RPMI8226 (cell line): ENCODE data around the gene IHH.

Experiments used
- DNase-seq: peaks from one replicate; pipeline ENCODE4 v3.0.0-alpha.2; 2015

Gene IHH

DNA sequence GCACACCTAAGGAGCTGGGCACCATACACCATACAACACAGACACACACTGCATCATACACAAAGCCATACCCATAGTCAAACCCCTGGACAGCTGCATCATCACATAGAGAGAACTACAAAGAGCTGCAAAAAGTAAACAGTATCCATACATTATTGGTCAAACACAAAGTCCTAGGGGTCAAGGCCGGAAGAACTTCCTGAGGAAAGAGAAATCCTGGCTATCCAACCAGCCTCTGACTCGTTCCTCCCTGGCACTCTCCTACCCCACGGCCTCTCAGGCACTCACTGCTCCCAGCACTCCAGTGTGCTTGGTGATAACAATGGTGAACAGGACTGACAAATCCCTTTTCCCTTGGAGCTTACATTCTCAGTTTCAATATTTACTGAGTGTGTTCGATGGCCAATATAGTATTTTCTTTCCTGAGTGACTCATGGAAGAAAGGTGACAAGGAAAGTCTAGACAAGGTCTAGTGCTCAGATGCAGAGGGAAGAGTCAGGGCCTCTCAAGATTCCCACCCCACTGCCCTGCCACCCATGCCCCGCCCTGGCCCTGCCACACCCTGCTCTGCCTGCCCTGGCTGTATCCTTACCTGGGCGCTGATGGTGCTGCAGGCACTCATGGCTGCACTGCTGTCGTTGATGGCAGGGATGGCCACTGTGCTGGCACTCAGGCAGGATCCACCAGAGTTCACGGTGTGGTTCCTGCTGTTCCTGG, 22.8 kb downstream of the IHH start:
- no peak for DNase-seq

- DNase-seq = no peak
These were observed 24.8 kb downstream of the IHH start for GRCh38 chr2:219035942-219036341.

DNA sequence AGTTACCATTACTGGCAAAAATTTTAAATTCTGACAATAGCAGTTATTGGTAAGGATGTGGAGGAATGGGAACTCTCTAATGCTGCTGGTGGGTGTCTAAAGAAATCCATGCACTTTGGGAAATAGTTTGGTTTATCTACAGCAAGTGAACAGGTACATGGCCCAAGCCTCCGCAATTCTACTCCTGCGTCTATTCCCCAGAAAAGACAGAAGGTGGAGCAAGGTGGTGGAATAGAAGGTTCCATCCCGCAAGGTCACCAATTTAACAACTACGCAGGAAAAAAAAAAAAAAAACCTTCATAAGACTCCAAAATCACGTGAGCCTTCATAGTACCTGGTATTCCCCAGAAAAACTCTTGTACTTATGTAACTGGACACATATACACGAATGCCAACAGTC, 25.9 kb downstream of the IHH start:
- DNase-seq = no peak

DNA sequence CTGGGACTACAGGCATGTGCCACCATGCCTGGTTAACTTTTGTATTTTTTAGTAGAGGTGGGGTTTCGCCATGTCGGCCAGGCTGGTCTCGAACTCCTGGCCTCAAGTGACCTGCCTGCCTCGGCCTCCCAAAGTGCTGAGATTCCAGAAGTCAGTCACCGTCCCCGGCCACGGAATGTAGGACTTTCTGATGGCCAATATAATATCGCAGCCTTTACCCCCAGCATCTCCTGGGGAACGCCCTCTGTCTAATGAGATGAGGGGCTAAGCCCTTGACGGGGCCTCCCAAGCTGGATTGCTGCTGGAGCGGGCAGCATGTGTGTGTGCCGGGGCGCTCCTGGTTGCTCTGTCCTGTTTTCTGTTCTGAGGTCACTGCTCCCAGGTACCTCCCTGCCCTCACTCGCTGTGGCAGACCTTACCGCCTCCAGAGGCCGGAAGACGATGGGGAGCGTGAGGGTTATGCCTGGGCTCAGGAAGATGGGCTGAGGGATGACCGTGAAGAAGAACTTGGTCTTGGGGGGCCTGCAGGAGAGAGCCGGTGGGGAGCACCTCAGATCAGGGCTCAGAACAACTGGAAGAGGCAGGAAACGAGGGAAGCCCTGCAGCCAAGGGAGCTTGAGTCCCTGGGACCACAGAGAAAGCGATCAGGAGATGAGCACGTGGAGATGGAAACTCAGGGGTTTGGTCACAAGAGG, 28.5 kb downstream of the IHH start:
- no peak for DNase-seq

- DNase-seq = no peak
These were observed 29.5 kb downstream of the IHH start for GRCh38 chr2:219031005-219031738.

DNA sequence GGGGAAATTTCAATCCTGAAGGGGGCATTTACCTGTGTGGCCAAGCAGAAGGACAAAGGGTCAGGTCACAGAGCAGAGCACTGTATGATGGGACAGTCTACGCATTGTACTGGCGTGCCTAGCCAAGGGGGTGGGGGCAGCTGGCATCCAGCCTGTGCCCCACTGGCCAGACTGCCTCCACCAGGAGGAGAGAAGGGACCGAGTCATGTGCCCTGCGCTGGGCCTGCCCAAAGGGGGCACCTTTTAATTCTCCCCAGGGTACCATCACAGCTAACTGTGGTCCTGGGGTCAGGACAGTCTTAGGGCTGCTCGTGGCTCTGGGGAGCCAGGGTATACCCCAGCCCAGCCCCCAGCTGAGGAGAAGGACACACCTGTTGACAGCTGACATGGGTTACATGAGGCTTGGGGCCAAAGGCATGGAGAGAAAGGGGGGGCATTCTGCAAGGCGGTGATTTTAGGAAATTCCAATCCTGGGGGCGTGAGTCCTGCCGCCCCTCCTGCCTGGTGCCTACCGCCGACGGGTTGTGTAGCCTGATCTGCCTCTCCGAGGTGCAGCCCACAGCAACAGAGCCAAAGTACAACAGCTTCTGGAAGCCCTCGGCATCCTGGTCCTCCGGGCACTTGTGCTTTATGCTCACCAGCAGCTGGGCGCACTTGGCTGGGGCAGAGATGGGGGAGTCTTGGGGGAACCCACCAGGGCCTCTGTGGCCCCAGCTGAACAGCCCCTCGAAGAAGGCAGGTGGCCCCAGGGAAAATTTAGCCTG, 30.4 kb downstream of the IHH start:
- no peak for DNase-seq

DNA sequence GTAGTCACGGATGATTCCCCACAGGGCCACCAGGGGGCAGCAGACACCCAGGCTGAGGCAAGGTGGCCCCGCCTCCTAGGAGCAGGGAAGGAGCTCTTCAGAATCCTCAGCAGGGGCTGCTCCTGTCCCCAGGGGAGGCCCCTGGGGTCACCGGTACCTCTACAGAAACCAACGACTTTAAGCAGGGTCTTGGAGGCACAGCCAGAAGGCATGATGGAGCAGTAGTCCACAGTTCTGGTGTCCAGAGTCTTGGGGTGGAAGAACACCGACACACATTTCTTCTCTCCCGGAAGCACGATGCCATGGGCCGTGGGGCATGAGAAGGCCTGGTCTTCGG, 30.9 kb downstream of the IHH start:
- peak; percentile 72 for DNase-seq

- DNase-seq = no peak
These were observed 31.5 kb downstream of the IHH start for GRCh38 chr2:219028996-219029828.

DNA sequence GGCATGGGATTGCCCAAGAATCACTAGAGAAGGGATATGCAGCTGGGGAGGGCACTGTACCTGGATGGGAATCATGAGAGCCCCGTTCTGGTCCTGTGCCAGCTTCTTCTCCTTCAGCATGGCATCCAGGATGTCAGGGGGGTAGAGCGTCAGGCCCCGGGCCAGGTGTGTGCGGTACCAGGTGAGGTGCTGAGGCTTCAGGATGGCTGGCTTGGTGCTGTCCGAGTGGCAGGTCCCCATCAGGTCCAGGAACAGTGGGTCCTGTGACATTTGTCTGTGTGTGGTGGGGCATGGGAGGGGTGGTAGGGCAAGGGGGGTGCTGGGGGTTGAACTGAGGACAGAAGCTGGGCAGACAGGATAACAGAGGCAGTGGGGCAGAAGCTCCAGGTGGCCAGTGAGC, 32.6 kb downstream of the IHH start:
- DNase-seq = no peak

GRCh38 chr2:219027511-219028055, 33.1 kb downstream of the IHH start:
- no peak for DNase-seq

DNA sequence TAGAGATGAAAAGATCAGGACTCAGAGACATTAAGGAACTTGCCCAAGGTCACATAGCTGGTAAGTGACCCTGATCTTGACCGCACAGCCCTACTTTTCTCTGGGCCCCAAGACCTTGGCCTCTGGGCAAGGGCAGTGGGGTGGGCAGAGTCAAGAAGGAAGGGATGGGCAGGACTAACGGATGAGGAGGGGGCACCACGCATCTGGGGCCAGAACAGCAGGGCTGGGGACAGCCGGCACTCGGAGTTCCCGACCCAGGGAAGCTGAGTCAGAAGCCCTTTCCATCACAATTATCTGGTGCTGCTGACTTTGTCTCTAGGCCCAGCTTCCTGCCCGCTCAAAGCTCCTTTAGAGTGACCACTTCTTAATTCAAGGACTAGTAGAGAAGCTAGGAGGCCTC, 33.8 kb downstream of the IHH start:
- no peak for DNase-seq

DNA sequence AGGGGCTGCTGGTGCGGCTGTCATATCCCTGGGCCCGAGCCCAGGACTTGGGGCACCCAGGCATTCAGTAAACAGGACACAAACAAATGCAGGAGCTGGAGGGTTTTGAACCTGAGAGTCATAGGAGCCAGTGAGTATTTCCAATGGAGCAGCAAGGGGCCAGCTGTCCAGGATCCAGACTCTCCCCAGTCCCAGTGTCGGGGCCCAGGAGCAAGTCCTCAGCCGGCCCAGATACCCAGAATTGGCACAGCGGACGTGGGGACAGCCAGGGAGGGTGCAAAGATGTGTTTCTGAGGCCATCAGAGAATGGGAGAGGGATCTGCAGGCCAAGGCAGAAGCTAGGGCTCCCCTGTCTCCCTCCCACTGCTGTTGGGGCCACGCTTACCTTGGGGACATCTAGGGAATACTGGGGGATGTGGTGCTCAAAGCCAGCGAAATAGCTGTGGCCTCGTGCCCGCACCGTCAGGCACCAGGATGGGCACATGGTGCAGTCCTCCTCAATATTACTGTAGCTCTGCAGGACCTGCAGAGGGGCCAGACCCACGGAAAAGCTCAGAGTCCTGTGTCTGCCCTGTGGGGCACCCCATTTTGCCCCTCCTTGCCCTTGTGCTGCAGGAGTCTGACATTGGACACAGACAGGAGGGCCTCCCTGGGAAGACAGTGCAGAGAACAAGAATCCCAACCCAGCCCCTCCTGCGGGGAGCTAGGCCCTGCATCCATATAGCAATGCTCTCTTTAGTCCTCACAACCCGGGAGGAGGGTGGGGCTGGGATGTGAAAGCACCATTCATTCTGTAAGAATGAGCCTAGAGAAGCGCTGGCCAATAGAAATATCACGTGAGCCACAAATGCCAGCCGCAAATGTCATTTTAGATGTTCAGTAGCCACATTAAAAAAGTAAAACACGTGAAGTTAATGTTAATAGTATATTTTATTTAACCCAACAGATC, 34.8 kb downstream of the IHH start:
- DNase-seq = no peak

DNA sequence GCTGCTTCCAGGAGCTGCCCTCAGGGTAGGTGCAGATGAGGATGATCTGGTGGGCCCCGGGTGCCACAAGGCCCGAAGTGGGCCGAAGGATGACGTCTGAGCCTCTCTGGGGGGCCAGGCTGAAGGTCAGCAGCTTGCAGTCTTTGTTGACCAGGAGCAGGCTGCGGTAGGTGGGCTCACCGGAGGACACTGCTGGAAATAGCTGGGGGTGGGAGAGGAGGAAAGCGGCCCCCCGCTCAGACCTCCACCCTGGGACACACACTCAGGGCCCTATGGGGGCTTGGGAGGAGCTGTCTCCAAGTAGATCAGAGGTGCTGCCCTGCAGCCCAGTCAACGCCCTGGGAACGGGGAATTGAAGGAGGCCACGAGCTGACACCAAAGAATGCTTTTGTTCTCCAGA, 36.7 kb downstream of the IHH start:
- DNase-seq = no peak

GRCh38 chr2:219023045-219023605, 37.6 kb downstream of the IHH start:
- no peak for DNase-seq

DNA sequence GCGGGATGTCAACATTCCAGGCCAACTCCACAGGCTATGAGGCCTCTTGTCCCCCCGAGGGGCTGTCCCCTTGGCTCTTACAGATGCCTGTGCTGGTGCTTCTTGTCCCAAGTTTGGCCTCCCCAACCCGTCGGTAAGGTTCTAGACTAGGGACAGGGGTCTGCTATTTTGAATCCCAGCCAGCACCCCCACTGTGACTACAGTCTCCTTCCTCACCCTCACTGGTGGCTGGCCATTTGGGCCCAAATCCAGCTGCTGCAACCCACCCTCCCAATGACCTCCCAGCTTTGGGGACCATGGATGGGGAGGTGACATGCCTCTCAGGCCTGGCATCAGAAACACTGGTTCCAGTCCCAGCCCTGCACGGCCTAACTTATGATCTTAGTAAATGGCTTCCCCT, 38.1 kb downstream of the IHH start:
- DNase-seq = no peak

DNA sequence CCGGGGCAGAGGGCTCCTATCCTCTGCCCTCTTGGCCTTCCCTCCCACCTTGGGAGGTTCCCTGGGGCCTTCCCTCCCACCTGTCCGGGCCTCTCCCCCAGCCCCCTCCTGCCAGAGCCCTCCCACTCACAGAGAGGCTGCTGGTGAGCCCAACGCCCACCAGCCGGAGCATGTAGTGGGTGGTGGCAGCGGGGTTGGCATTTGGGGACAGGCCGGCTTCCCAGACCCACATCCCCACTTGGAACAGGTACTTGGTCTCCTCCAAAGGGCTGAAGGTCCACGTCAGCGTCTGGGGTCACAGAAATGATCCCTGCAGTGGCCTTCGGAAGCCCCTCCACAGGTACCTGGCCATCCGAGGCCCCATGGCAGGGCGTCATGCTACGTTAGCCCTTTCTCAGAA, 38.7 kb downstream of the IHH start:
- DNase-seq = no peak

DNA sequence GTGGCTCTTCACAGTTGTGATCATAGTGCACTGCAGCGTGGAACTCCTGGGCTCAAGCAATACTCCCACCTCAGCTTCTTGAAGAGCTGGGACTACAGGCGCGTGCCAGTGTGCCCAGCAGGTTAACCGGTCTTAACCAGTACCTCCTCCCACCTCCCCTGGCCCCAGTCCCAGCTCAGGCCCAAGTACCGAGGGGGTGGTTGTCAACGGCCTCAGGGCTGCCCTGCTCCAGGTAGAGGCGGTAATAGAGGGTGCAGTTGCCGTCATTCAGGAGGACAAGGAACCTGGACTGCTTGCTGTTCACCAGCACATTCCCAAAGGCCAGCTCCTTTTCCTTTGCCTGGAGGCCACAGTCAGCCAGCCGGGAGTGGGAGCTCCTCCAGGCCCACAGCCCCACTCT, 39.1 kb downstream of the IHH start:
- DNase-seq = no peak

GRCh38 chr2:219020604-219021365, 39.9 kb downstream of the IHH start:
- no peak for DNase-seq

- DNase-seq = no peak
These were observed 41.3 kb downstream of the IHH start for GRCh38 chr2:219019436-219019835.

DNA sequence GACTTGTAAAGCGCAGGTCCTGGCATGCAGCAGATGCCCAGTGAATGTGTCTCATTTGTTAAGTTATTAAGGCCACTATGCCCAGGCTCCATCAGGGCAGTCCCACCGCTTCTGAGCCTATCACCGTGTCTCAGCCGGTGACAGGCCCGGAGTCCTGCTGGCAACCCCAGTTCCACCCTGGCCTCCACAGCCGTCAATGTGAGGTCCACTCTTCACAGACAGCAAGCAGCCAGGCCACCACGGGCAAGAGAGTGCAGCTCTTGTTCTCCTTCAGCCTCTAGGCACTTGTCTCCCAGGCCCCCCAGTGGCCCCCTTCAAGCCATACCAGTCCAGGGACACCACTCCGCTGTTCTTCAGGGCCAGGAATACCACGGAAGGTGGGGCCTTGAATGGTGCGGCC, 42.0 kb downstream of the IHH start:
- no peak for DNase-seq
